T-helper 9 cell (primary cell): Measurements from ENCODE around the gene B3GAT2.

ENCODE experiments used
- DNase-seq: peaks from one replicate; pipeline ENCODE4 v3.0.0-alpha.2; 2020

Gene B3GAT2

GRCh38 chr6:70841112-70841511 lies 115.7 kb downstream of the B3GAT2 start:
- DNase-seq = no peak

DNA sequence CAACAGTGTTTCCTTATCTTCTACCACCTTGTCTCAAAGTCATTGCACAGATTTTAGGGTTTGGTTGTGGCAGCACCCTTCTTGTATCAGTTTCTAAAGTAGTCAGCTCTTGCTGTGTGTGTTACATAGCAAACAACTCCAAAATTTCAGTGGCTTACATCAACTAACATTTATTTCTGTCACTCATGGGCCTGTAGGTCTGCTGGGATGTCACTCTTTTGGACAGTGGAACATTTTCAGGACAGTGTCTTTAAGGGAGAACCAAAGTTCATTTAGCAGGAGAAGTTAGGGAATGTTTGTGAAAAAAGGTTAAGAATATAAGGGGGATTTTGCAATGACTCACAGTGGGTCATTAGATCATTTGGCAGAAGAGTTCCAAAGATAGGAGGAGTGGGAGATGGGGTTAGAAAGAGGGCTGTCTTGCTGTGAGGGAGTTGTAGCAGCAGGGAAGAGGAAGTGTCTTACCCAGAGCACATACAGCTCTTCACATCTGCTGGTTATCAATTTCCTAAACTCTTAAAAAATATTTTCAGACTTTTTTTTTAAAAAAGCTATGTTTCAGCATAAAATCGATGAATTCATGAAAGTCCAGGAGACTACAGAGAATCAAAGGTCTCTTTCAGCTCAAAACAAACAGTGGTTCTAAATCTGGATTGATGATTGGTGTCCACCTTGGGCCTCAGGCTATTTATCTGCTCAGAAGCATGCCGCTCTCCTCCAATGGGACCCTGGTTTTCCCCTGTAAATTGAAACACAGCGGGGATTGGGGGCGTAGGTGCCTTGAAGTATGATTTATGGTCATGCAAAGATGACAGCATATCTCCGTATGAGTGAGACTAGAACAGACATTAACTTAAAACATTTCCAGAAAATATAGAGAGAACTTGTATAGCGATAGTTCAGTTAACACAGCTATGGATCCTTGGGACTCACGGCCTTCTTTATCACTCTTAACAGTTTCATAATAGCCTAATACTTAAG lies 117.3 kb downstream of the B3GAT2 start:
- DNase-seq = no peak

- no peak for DNase-seq
Measured at GRCh38 chr6:70838907-70839285, 118.0 kb downstream of the B3GAT2 start.

GRCh38 chr6:70834520-70834919 lies 122.3 kb downstream of the B3GAT2 start:
- no peak for DNase-seq

DNA sequence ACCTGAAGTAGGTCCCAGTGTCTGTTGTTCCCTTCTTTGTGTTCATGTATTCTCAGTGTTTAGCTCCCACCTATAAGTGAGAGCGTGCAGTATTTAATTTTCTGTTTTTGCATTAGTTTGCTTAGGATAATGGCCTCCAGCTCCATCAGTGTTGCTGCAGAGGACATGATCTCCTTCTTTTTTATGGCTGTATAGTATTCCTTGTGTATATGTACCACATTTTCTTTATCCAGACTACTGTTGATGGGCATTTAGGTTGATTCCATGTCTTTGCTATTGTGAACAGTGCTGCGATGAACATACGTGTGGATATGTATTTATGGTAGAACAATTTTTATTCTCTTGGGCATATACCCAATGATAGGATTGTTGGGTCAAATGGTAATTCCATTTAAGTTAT lies 125.4 kb downstream of the B3GAT2 start:
- no peak for DNase-seq

- DNase-seq = no peak
Measured at GRCh38 chr6:70823651-70824050, 133.2 kb downstream of the B3GAT2 start.

GRCh38 chr6:70821751-70822150 lies 135.1 kb downstream of the B3GAT2 start:
- no peak for DNase-seq

DNA sequence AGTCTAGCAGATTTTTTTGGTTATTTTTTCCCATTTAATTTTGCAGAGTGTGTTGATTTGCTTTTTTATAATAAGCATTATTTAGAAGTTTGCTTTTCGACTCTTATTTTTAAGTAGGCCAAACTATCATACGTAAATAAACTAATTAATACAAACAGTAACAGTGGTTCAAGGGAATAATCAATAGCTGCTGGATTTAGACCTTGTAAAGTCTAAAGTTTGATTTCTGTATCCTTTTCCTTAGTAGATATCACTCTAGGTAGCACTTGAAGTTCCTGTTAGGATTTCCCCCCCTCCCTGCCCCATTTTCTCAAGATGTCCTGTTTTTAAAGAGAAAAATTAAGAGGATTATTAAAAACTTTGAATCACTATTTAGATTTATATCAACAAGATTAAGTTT lies 136.1 kb downstream of the B3GAT2 start:
- DNase-seq = no peak

DNA sequence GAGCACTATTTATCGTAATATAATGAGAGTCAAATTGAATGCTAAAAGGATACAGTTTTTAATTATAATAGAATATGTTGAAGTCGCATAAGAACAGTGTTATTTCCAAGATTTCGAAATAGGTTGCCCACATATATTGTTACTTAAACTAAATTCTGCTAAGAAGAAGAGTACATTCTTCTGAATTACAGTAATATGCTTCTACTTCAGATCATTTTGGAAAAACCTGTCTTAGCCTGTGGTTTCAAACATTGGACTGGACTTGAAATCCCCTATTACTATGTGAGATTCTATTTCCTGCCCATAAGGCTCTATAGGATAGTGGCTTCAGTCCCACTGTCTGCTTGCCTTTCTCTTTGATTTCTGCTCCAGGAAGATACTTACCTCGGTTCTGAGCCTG lies 137.2 kb downstream of the B3GAT2 start:
- no peak for DNase-seq

- DNase-seq = no peak
Measured at GRCh38 chr6:70813885-70814284, 143.0 kb downstream of the B3GAT2 start.

DNA sequence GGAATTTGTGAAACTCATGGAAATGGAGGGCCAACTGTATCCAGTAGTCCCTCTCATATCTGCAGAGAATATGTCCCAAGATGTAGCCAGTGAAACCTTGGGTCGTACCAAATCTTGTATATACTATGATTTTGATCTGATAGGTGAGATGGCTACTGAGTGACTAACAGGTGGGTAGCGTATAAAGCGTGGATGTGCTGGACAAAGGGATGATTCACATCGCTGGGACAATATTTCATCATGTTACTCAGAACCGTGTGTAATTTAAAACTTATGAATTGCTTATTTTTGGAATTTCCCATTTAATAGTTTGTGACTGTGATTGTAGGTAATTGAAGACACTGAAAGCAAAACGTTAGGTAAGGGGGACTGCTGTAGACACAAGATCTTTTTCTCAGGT lies 145.1 kb downstream of the B3GAT2 start:
- DNase-seq = no peak
